Endothelial cell of coronary artery (primary cell): ENCODE results near the gene GGTLC2. TPM values are rescaled to one million over a fixed set of nuclear protein-coding genes. Genes with fewer than 3 reads are reported as not detected.

Experiments used
- total RNA-seq: library from RNA; depleted of rRNA; stranded (reverse); fragments of >200 nt; gene quantifications from 2 replicates; pipeline ENCODE4 v1.2.3, GENCODE V29; 2014

GGTLC2 gene
- total RNA-seq, result not detected in 2 replicates

DNA sequence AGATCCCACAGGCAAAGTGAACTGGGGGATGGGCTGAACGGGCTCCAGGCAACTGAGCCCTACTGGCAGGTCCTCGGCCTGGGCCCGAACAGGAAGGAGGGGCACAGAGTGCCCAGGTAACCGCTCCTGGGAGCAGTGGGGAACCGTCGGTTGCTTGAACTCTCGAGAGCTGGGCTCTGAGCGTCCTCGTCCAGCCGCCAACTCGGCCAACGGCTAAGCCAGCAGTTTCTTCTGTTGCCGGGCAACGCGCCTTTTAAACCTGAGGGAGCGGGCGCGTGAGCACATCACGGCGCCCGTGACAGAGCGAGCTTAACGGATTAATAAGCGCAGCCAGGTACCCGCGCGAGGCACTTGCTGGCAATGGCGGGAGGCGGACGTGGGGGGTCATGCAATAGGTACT, at the start of gene GGTLC2:
Gene GGTLC2 (plus strand): TSS at position 301 of the 400 bp plus-strand sequence. CDS start 1,732 bp downstream, outside the sequence.

Other genes starting within 250 kb of the GGTLC2 start
- gene ZNF280B, start 135.9 kb upstream of the GGTLC2 start, total RNA-seq, result 0.36 and 0.56 TPM in 2 replicates
- gene ZNF280A, start 124.3 kb upstream of the GGTLC2 start, total RNA-seq, result not detected in 2 replicates
- 0.09 TPM in 1 of 2 replicates, not detected in the other for gene PRAME, start 85.3 kb upstream of the GGTLC2 start, total RNA-seq
- not detected in 2 replicates for gene IGLL5, start 243.2 kb downstream of the GGTLC2 start, total RNA-seq